ENCODE data around the gene CACNA1D.

GRCh38 chr3:53830944-53831343, 336.5 kb downstream of the CACNA1D start:
- TF ChIP-seq CTCF (IDR thresholded peaks at IDR 0.05) = no peak
- no peak for TF ChIP-seq ZFX (IDR thresholded peaks at IDR 0.05; ENCODE audit: borderline replicate concordance)
